Measurements from ENCODE around the gene SNRNP35.

- TF ChIP-seq CTCF (IDR thresholded peaks at IDR 0.05; ENCODE audit: low read depth, low read length, missing input control) (no peak), TAF1 (conservative IDR thresholded peaks at IDR 0.05) (no peak), ATF3 (IDR thresholded peaks at IDR 0.05) (no peak), RXRA (IDR thresholded peaks at IDR 0.05) (no peak), JUND (IDR thresholded peaks at IDR 0.05) (no peak), REST (IDR thresholded peaks at IDR 0.05) (no peak), ZBTB33 (IDR thresholded peaks at IDR 0.05) (no peak), RAD21 (IDR thresholded peaks at IDR 0.05) (no peak), MAX (IDR thresholded peaks at IDR 0.05) (no peak), NR2F2 (IDR thresholded peaks at IDR 0.05) (no peak), HNF4A (conservative IDR thresholded peaks at IDR 0.05) (no peak)
These were observed 31.6 kb downstream of the SNRNP35 start for GRCh38 chr12:123489580-123489979.
